T-helper 1 cell treated with Interleukin-12 subunit alpha and Interleukin-12 subunit beta and Interleukin-4 antibody, amounts not matched to agents 30 μg/mL and 1 μg/mL, for 36 hours (primary cell): Measurements from ENCODE around the gene ENO3.

ENCODE experiments used
- H3K27ac Mint-ChIP-seq: one replicate; pipeline ENCODE4 v1.8.0; 2021; ENCODE audit warnings: mild to moderate bottlenecking, mixed read lengths
- H3K27me3 Mint-ChIP-seq: one replicate; pipeline ENCODE4 v1.8.0; 2021; ENCODE audit warnings: low read depth, mixed read lengths
- H3K36me3 Mint-ChIP-seq: one replicate; pipeline ENCODE4 v1.8.0; 2021; ENCODE audit warnings: low read depth, mixed read lengths
- H3K4me1 Mint-ChIP-seq: one replicate; pipeline ENCODE4 v1.8.0; 2021; ENCODE audit warnings: low read depth, mixed read lengths
- H3K4me3 Mint-ChIP-seq: one replicate; pipeline ENCODE4 v1.8.0; 2021; ENCODE audit warnings: mild to moderate bottlenecking, moderate library complexity, mixed read lengths
- H3K9me3 Mint-ChIP-seq: one replicate; pipeline ENCODE4 v1.8.0; 2021; ENCODE audit warnings: mixed read lengths

The ENO3 gene

DNA sequence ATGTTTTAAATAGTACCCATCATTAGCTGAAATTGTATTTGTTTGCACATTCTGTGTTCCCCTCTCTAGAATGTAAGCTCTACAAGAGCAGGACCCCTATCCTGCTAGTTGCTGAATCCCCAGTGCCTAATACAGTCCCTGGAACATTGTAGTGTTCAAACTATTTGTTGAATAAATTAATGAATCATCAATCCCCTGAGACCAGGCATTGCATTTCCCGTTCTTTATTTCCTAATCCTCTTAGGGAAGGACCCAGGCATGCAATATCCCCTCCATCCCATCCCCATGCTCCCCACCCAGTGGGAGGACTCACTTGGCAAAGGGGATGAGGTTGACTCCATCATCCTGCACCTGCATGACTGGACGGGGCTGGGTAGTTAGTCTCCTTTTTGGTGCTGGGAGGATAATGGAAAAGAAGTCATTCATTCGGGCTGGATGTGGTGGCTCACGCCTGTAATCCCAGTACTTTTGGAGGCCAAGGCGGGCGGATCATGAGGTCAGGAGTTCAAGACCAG lies 43.2 kb downstream of the ENO3 start:
- peaks cover 16% of the 10 kb centered on the region for H3K4me1 Mint-ChIP-seq
- no peak overlapping the region for H3K4me3 Mint-ChIP-seq
- peaks cover 6% of the 10 kb centered on the region for H3K27me3 Mint-ChIP-seq

DNA sequence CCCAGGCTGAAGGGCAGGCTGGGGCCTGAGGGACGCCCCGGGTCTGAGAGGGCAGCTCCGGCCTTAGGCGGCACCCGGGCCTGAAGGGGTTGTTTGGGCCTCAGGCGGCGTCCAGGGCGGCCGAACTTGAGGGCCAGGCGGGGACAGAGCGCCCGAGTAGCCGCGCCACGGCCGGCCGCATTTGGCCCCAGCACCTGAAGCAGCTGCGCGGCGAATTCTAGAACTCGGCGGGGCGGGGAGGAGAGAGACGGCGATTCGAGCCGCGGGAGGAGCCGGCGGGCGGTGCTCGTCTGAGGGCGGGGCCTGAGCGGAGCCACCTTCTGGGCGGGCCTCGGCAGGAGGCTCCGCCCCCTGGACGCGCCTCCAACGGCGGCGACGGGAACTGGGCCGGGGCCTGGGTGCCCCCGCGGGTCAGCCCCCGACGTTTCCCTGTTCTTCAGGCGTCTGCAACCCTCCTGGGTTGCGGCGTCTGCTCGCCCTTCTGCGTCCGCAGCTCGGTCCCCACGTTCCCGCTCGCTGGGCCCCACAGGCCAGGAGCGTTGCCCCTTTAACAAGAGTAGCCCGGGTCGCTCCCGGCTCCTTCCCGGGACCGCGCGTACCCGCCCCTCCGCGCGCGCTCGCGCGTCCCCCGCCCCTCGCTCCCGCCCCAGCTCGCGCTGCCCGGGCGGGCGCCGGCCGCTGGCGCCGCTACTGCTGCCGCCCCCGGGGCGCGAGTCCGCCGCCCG lies 46.5 kb downstream of the ENO3 start, which contains the start of the genes INCA1 and KIF1C:
Gene INCA1 (minus strand): TSS at position 221 of the 725 bp plus-strand sequence. CDS start 3,085 bp downstream, outside the sequence.
Gene KIF1C (plus strand): TSS at position 649 of the 725 bp plus-strand sequence. CDS start 2,297 bp downstream, outside the sequence.
- Mint-ChIP-seq H3K9me3 (no peaks in the 10 kb centered on the region), H3K4me1 (peaks cover 15% of the 10 kb centered on the region), H3K4me3 (peak within 1 kb of the TSS; percentile 87), H3K27me3 (peaks cover 6% of the 10 kb centered on the region), H3K36me3 (peaks cover 14% of the 10 kb centered on the region), H3K27ac (peak within 1 kb of the TSS; percentile 57)

More for the DNA sequence above, 43.2 kb downstream of the ENO3 start:
- Mint-ChIP-seq H3K36me3 (no peaks in the 10 kb centered on the region), H3K27ac (no peak overlapping the region), H3K9me3 (no peaks in the 10 kb centered on the region)

DNA sequence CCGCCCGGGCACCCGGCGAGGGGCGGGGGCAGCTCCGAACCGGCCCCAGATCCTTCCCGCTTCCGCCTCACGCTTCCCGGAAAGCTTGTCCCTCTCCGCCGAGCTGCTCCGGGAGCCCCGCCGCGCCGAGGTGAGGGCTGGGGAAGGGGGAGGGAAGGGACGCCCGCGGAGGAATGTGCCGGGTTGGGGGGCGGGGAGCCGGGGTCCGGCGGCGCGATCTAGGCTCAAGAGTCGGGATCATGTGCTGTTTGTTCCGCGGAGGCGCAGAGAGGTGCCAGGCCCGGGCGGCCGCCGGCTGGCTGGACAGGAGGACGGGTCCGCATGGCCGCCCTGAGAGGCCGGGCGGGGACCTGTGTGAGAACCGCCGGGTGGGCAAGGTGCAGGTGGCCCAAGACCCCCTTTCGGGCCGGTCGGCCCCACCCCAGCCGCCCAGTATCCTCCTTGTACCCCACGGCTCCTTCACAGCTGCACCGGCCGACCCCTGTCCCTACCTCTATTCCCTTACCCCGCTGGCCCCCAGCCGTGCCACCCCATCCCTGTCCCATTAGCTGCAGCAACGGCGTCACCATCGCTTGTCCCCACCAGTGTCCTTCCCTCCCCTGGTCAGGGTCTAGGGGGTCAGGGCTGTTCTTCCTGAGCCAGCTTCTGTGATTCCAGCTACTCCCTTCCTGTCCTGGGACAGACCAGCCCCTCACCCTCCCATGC lies 47.3 kb downstream of the ENO3 start:
- peaks cover 6% of the 10 kb centered on the region for H3K27me3 Mint-ChIP-seq
- no peak overlapping the region for H3K27ac Mint-ChIP-seq
- peaks cover 18% of the 10 kb centered on the region for H3K36me3 Mint-ChIP-seq
- peak overlapping the region; percentile 87 for H3K4me3 Mint-ChIP-seq
- H3K9me3 Mint-ChIP-seq: no peaks in the 10 kb centered on the region
- H3K4me1 Mint-ChIP-seq: peaks cover 15% of the 10 kb centered on the region

DNA sequence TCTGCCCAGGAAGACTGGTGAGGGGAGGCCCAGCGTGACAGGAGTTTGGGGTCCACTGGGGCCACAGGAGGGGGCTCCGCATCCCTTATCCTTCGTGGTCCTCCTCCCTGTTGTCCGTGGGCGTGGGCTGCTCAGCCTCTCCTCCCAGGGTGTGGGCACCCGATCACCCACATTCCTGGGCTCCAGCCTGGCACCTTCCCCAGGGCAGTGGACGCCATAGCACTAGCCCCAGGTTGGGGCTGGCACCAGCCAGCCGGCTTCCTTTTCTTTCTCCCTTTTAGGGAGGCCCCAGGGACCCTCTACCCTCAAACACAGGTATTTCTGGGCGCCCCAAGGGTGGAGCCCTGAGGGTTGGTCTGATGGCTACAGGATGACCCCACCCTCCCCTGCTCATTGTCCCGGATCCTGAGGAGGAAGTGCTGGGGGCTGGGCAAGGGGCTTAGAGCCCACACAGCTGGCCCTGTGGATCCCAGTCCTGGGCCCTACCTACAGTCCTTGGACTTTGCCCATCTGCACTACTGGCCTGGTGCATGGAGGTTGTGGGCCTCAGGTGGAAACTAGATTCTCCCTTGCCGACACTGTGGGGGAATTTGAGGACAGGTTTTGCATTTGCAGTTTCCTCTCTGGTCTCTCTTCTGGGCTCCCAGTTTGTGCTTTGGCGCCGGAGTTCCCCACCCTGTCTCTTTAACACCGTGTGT lies 48.0 kb downstream of the ENO3 start:
- Mint-ChIP-seq H3K36me3 (peaks cover 24% of the 10 kb centered on the region), H3K4me3 (peak overlapping the region; percentile 87), H3K27me3 (peaks cover 6% of the 10 kb centered on the region), H3K9me3 (no peaks in the 10 kb centered on the region), H3K27ac (peak overlapping the region; percentile 57), H3K4me1 (peaks cover 15% of the 10 kb centered on the region)

DNA sequence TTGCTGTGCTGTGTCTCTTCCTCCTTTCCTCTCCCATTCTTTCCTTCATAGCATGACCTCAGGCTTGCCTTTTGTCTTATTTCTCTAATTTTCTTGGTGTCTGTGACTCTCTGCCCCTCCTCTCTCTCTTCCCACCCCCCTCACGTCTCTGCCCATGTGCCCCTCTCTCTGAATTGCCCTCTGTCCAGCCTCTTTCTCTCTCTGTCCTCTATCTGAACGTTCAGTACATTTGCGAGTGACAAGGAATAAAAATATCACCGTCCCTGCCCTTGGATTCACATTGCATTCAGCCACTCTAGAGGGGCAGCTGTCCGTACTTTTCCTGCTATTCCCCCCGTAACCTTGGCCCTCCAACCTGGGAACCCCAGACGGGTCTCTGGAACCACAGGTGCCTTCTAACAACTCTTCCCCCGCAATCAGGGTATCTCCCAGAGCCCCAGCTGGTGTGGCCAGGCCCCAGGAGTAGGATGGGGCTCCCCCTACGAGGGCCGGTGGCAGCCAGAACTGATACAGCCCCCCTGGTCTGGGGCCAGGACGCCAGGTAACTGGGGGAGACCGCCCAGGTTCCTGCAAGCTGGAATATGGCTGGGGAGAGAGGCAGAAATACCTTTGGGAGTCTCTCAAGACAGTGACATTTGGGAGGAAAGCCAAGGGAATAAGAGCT lies 48.6 kb downstream of the ENO3 start:
- Mint-ChIP-seq H3K36me3 (peaks cover 31% of the 10 kb centered on the region), H3K27ac (peak overlapping the region; percentile 4), H3K9me3 (no peaks in the 10 kb centered on the region), H3K27me3 (peaks cover 6% of the 10 kb centered on the region), H3K4me3 (peak overlapping the region; percentile 87), H3K4me1 (peaks cover 15% of the 10 kb centered on the region)

DNA sequence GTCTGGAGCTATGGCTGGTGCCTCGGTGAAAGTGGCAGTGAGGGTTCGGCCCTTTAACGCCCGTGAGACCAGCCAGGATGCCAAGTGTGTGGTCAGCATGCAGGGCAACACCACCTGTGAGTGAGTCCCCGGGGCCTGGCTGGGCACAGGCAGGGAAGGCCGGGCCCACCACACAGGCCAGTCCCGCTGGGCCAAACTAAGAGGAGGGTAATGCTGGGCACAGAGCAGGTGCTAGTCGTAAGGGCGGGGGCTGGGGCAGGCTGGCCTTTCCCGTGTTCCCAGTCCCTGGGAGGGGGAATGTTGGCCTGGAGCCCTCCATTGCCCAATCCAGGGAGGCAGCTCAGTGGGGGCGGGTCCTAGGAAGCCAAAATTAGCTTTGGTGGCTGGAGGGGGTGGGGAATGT lies 49.3 kb downstream of the ENO3 start:
- peaks cover 2% of the 10 kb centered on the region for H3K27me3 Mint-ChIP-seq
- H3K27ac Mint-ChIP-seq: no peak overlapping the region
- H3K4me1 Mint-ChIP-seq: peaks cover 12% of the 10 kb centered on the region
- H3K9me3 Mint-ChIP-seq: no peaks in the 10 kb centered on the region
- H3K36me3 Mint-ChIP-seq: peaks cover 37% of the 10 kb centered on the region
- no peak overlapping the region for H3K4me3 Mint-ChIP-seq

DNA sequence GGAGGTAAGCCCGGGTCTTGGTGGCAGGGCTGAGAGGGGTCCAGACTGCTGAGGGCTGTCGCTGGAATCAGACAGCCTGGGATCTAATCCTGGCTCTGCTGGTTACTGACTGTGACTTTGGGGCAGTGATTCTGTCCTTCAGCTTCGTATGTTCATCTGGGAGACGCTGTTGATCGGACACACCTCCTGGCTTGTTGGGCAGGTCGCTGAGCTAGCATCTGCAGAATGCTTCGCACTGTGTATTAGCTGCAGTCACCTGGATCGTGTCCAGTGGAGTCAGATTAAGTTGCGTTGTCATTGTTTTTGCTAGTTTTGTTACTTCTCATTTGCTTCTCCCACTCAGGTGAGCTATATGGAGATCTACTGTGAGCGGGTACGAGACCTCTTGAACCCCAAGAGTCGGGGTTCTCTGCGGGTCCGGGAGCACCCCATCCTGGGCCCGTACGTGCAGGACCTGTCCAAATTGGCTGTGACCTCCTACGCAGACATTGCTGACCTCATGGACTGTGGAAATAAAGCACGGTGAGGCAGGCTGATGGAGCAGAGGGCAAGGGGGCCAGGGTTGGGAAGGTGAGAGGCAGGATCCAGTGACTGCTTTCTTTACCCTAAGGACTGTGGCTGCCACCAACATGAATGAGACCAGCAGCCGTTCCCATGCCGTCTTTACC lies 51.3 kb downstream of the ENO3 start:
- H3K27ac Mint-ChIP-seq: no peak overlapping the region
- no peak overlapping the region for H3K4me3 Mint-ChIP-seq

DNA sequence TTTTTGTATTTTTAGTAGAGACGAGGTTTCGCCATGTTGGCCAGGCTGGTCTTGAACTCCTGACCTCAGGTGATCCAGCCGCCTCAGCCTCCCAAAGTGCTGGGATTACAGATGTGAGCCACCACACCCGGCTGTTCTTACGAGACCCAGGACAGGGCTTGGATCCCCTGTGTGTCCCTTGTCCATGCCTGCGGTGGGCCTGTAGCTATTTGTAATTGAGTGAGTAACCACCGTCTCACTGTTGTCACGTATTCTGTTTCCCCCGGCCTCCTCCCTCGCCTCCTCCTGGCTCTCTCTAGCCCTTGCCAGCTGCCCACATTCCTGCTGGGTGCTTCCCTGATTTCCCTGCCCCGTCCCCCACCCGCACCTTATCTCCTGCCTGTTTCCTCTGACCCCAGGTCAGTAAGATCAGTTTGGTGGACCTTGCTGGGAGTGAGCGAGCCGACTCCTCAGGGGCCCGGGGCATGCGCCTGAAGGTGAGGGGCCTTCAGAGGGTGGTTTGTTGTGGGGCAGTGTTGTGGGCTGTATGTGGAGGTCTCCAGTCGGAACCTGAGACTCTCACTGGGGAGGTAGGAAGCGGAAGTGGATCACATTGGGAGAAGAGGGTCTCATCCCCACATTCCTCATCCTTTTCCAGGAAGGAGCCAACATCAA lies 52.4 kb downstream of the ENO3 start:
- Mint-ChIP-seq H3K27me3 (no peaks in the 10 kb centered on the region), H3K4me3 (no peak overlapping the region), H3K36me3 (peaks cover 56% of the 10 kb centered on the region), H3K27ac (no peak overlapping the region), H3K9me3 (no peaks in the 10 kb centered on the region), H3K4me1 (peaks cover 9% of the 10 kb centered on the region)

More for the DNA sequence above, 51.3 kb downstream of the ENO3 start:
- H3K36me3 Mint-ChIP-seq: peaks cover 47% of the 10 kb centered on the region
- H3K4me1 Mint-ChIP-seq: peaks cover 9% of the 10 kb centered on the region
- H3K27me3 Mint-ChIP-seq: no peaks in the 10 kb centered on the region
- H3K9me3 Mint-ChIP-seq: no peaks in the 10 kb centered on the region
